Natural killer cell treated with Interleukin-12 subunit alpha and Interleukin-12 subunit beta and Interleukin-15 and Interleukin-18, amount 100 ng/mL, for 72 hours (primary cell): Measurements from ENCODE around the gene IQCM. TPM values are rescaled to one million over a fixed set of nuclear protein-coding genes. Genes with fewer than 3 reads are reported as not detected.
"Not testable (repeated sequence)": the region's sequence is repeated elsewhere in the genome, so short reads cannot be mapped to it uniquely, and the experiment has no call there.

Experiments
- ATAC-seq, 2 donors: fragments of 150-1000 bp; cut with Tn5 transposase in 1 of 2; sonication (Bioruptor Pico), chemical (Tn5 transposase) in 1 of 2; 2 replicates each; pipeline ENCODE4 v1.10.0; 2021
- DNase-seq: peaks from one replicate; pipeline ENCODE4 v3.0.0; 2022; ENCODE audit warnings: low spot score
- H3K27ac Mint-ChIP-seq, 2 donors: 1 replicate in 1 of 2; 2 replicates in 1 of 2; pipeline ENCODE4 v1.8.0; 2022; ENCODE audit warnings: mixed read lengths in 2 of 2, mild to moderate bottlenecking in 1 of 2, moderate library complexity in 1 of 2
- H3K27me3 Mint-ChIP-seq, 2 donors: 1 replicate in 1 of 2; 2 replicates in 1 of 2; pipeline ENCODE4 v1.8.0; 2022; ENCODE audit warnings: mixed read lengths in 2 of 2
- H3K36me3 Mint-ChIP-seq: one replicate; pipeline ENCODE4 v1.8.0; 2022; ENCODE audit warnings: mixed read lengths
- H3K4me1 Mint-ChIP-seq, 2 donors: 1 replicate in 1 of 2; 2 replicates in 1 of 2; pipeline ENCODE4 v1.8.0; 2022; ENCODE audit warnings: low read depth in 2 of 2, mixed read lengths in 2 of 2, mild to moderate bottlenecking in 1 of 2
- H3K4me3 Mint-ChIP-seq: one replicate; pipeline ENCODE4 v1.8.0; 2022; ENCODE audit warnings: mixed read lengths
- H3K9me3 Mint-ChIP-seq: 2 replicates; pipeline ENCODE4 v1.8.0; 2022; ENCODE audit warnings: mixed read lengths
- total RNA-seq, 2 donors: library from RNA; stranded (reverse); gene quantifications; one replicate each; pipeline ENCODE4 v1.2.3, GENCODE V29; 2022

The IQCM gene
- total RNA-seq, 2 donors from 2014 or later = not detected

DNA sequence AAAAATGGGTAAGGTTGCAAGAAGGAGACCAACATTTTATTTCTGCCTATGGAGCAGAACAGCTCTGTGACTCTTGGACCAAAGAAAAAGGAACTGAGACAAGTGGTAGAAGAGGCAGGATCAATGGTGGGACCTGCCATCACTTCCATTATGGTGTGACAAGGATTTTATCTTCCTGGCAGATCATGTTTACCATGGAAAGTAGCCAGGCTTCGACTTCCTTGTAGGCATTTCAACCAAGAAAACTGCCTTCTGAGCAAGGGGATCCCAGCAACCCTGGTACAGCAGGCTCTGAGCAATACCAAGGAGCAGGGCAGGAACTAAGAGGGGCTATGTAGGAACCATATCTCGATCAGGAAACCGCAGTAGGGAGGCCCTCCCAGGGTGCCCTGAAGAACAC lies 317.4 kb downstream of the IQCM start:
- Mint-ChIP-seq H3K4me3 (no peak overlapping the region), H3K27ac (no peak overlapping the region), H3K9me3 (peaks cover 18% of the 10 kb centered on the region), H3K4me1 (no peaks in the 10 kb centered on the region), H3K36me3 (no peaks in the 10 kb centered on the region), H3K27me3 (no peaks in the 10 kb centered on the region)
- DNase-seq (no peak), ATAC-seq (no peak)

DNA sequence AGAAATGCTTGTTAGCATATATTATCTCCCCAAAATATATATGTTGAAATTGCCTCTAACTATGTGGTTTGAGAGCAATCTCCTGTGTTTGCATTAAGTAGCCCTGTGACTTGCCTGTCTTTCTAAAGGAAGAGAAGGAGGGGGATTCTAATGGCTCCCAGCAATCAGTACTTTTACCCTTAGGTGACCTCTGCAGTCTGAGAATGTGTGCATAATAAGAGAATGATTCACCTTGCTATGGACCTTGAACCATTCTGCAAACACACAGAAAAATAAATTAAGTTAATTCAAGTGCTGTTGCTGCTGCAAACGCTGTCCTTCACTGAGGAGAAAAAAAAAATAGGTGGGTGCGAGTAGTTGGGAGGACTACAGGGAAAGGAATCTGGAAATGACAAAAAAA lies 322.2 kb downstream of the IQCM start:
- no peak for ATAC-seq
- no peak overlapping the region for H3K27ac Mint-ChIP-seq
- no peaks in the 10 kb centered on the region for H3K27me3 Mint-ChIP-seq
- peaks cover 16% of the 10 kb centered on the region for H3K9me3 Mint-ChIP-seq
- H3K4me3 Mint-ChIP-seq = no peak overlapping the region
- no peaks in the 10 kb centered on the region for H3K4me1 Mint-ChIP-seq
- DNase-seq = no peak
- no peaks in the 10 kb centered on the region for H3K36me3 Mint-ChIP-seq

DNA sequence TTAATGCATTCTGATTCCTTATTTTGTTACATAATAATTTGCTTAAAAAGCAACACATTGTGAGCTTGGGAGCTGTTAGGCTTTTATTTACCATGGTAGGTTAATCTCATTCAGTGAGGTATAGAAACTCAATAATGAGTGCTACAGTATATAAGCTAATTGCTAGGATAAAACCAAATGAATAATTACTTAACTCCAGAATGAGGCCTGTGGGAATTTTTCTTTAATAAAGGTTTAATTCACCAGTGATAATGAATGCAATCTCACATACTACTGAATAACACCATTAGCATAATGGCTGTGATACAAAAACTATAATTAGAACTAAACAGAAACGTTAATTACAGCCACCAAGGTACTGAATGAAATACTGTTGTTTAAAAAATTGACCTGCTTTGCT lies 326.3 kb downstream of the IQCM start:
- H3K27me3 Mint-ChIP-seq = no peaks in the 10 kb centered on the region
- peaks cover 11% of the 10 kb centered on the region for H3K9me3 Mint-ChIP-seq
- DNase-seq (no peak), ATAC-seq (no peak)
- no peaks in the 10 kb centered on the region for H3K4me1 Mint-ChIP-seq
- no peak overlapping the region for H3K4me3 Mint-ChIP-seq
- peaks cover 8% of the 10 kb centered on the region for H3K36me3 Mint-ChIP-seq
- no peak overlapping the region for H3K27ac Mint-ChIP-seq

DNA sequence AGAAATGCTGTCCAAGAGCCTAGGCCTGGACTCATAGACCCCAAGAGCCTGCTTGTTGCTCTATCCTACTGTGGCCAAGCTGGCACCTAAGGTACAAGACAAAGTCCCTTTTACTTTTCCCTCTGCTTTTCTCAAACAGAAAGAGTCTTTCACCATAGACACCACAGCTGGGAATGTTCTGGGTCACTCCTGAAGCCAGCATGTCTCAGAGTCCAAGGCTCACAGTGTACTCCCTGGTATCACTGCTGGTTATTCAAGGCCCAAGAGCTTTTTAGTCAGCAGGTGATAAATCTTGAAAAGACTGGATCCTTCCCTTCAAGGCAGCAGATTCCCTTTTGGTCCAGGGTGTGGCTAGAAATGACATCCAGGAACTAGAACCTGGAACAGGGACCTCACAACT lies 328.8 kb downstream of the IQCM start:
- no peak for ATAC-seq
- no peak for DNase-seq
- Mint-ChIP-seq H3K27ac (no peak overlapping the region), H3K36me3 (peaks cover 8% of the 10 kb centered on the region), H3K4me1 (no peaks in the 10 kb centered on the region), H3K27me3 (no peaks in the 10 kb centered on the region), H3K9me3 (peaks cover 17% of the 10 kb centered on the region), H3K4me3 (no peak overlapping the region)

GRCh38 chr4:149468669-149469068 lies 347.0 kb downstream of the IQCM start:
- peaks cover 19% of the 10 kb centered on the region for H3K9me3 Mint-ChIP-seq
- not testable (repeated sequence) for H3K4me3 Mint-ChIP-seq, H3K27ac Mint-ChIP-seq, H3K4me1 Mint-ChIP-seq, ATAC-seq, H3K36me3 Mint-ChIP-seq, DNase-seq, H3K27me3 Mint-ChIP-seq

GRCh38 chr4:149466446-149466845 lies 349.2 kb downstream of the IQCM start:
- Mint-ChIP-seq H3K27ac (no peak overlapping the region), H3K9me3 (peaks cover 19% of the 10 kb centered on the region), H3K27me3 (no peaks in the 10 kb centered on the region), H3K4me1 (no peaks in the 10 kb centered on the region), H3K4me3 (no peak overlapping the region), H3K36me3 (peaks cover 7% of the 10 kb centered on the region)
- DNase-seq = no peak
- ATAC-seq = no peak

- no peak for DNase-seq
- H3K36me3 Mint-ChIP-seq = peaks cover 7% of the 10 kb centered on the region
- no peak overlapping the region for H3K4me3 Mint-ChIP-seq
- no peak for ATAC-seq
- H3K27ac Mint-ChIP-seq = no peak overlapping the region
- no peaks in the 10 kb centered on the region for H3K4me1 Mint-ChIP-seq
- H3K9me3 Mint-ChIP-seq = peaks cover 19% of the 10 kb centered on the region
- H3K27me3 Mint-ChIP-seq = no peaks in the 10 kb centered on the region
Measured at GRCh38 chr4:149465955-149466354, 349.7 kb downstream of the IQCM start.

- Mint-ChIP-seq H3K4me3 (no peak overlapping the region), H3K27ac (no peak overlapping the region), H3K27me3 (no peaks in the 10 kb centered on the region), H3K36me3 (no peaks in the 10 kb centered on the region), H3K4me1 (no peaks in the 10 kb centered on the region), H3K9me3 (peaks cover 10% of the 10 kb centered on the region)
- ATAC-seq = no peak
- DNase-seq = no peak
Measured at GRCh38 chr4:149443537-149443936, 372.1 kb downstream of the IQCM start.

GRCh38 chr4:149441338-149441737 lies 374.3 kb downstream of the IQCM start:
- no peak overlapping the region for H3K4me3 Mint-ChIP-seq
- DNase-seq (no peak), ATAC-seq (no peak)
- no peaks in the 10 kb centered on the region for H3K36me3 Mint-ChIP-seq
- peaks cover 5% of the 10 kb centered on the region for H3K9me3 Mint-ChIP-seq
- no peaks in the 10 kb centered on the region for H3K27me3 Mint-ChIP-seq
- H3K27ac Mint-ChIP-seq = no peak overlapping the region
- H3K4me1 Mint-ChIP-seq = no peaks in the 10 kb centered on the region

DNA sequence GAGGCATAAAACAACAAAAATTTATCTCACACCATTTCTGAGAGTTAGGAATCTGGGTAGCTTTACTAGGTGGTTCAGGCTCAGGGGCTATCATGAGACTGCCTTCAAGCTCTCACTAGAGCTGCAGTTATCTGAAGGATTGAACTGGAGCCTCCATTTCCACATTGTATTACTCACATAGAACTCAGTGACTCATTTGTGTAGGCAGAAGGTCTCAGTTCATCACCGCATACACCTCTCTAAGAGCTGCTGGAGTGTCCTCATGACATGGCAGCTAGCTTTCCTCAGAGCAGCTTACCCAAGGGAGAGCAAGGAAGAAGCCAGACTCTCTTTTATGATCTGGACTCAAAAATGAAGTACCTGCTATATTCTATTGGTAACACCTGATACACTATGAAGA lies 389.2 kb downstream of the IQCM start:
- H3K36me3 Mint-ChIP-seq = no peaks in the 10 kb centered on the region
- H3K4me1 Mint-ChIP-seq = no peaks in the 10 kb centered on the region
- no peak for ATAC-seq
- DNase-seq = no peak
- peaks cover 4% of the 10 kb centered on the region for H3K9me3 Mint-ChIP-seq
- H3K4me3 Mint-ChIP-seq = no peak overlapping the region
- H3K27me3 Mint-ChIP-seq = no peaks in the 10 kb centered on the region
- H3K27ac Mint-ChIP-seq = no peak overlapping the region

DNA sequence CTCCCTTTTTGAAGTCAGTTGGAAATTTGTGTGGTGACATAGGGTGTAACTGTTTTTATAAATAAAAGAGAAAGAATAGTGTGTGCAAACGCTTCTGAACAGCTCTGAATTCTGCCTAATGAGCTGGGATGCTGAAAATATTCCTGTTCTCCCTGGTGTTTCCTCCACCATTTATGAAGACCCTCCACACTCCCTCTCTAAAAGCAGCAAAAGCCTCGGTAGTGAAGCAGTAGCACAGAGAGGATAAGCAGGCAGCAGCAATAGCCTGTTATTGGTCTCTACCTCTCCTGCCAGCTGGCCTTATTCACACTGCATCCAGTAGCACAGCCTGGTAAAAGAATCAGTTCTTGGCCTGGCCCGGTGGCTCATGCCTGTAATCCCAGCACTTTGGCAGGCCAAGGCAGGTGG lies 406.1 kb downstream of the IQCM start:
- Mint-ChIP-seq H3K4me1 (no peaks in the 10 kb centered on the region), H3K9me3 (peaks cover 10% of the 10 kb centered on the region), H3K27me3 (no peaks in the 10 kb centered on the region), H3K4me3 (no peak overlapping the region), H3K27ac (no peak overlapping the region), H3K36me3 (no peaks in the 10 kb centered on the region)
- no peak for DNase-seq
- ATAC-seq = no peak

- Mint-ChIP-seq H3K4me3 (no peak overlapping the region), H3K27me3 (no peaks in the 10 kb centered on the region), H3K27ac (no peak overlapping the region), H3K36me3 (no peaks in the 10 kb centered on the region), H3K4me1 (no peaks in the 10 kb centered on the region), H3K9me3 (peaks cover 10% of the 10 kb centered on the region)
- DNase-seq (no peak), ATAC-seq (no peak)
Measured at GRCh38 chr4:149409146-149409545, 406.5 kb downstream of the IQCM start.

DNA sequence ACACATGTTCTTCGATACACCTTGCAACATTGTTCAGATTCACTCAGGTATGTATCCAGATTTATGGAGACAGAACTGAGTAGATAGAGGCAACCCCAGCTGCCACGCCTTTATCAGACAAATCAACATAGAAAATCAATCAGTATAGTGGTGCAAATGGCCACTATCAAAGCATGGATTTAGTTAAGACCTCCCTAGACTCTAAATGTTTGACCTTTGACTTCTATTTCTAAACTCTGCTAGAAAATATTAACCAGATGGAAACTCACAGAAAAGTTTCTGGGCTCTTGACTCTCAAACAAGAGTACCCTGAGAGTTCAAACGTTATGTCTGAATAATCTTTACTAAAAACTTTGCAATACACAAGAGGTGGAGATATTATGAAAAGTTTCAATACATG lies 411.5 kb downstream of the IQCM start:
- Mint-ChIP-seq H3K27me3 (no peaks in the 10 kb centered on the region), H3K27ac (no peak overlapping the region), H3K36me3 (no peaks in the 10 kb centered on the region), H3K4me1 (no peaks in the 10 kb centered on the region), H3K4me3 (no peak overlapping the region), H3K9me3 (peaks cover 8% of the 10 kb centered on the region)
- no peak for DNase-seq
- ATAC-seq = no peak

DNA sequence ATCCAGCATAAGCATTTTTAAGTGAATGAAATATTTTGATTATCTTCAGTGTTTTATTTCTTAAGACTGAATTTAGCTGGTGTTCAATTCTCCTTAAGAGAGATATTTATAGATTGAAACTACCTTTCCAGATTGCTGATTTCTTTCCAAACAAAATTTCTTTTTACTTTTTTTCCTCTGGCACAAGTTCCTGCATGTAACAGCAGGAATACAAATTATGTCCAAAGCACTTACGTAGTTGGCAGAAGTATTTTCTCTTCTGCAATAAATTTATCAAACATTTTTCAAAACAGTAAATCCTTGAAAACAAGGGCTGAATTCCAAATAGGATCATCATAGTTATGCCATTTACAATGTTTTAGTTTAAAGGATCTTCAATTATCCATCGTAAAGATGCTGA lies 412.6 kb downstream of the IQCM start:
- Mint-ChIP-seq H3K27me3 (no peaks in the 10 kb centered on the region), H3K4me1 (no peaks in the 10 kb centered on the region), H3K27ac (no peak overlapping the region), H3K4me3 (no peak overlapping the region), H3K9me3 (peaks cover 11% of the 10 kb centered on the region), H3K36me3 (no peaks in the 10 kb centered on the region)
- DNase-seq (no peak), ATAC-seq (no peak)

- no peak for DNase-seq
- H3K27ac Mint-ChIP-seq = no peak overlapping the region
- no peaks in the 10 kb centered on the region for H3K27me3 Mint-ChIP-seq
- H3K36me3 Mint-ChIP-seq = no peaks in the 10 kb centered on the region
- no peak overlapping the region for H3K4me3 Mint-ChIP-seq
- H3K9me3 Mint-ChIP-seq = peaks cover 11% of the 10 kb centered on the region
- no peaks in the 10 kb centered on the region for H3K4me1 Mint-ChIP-seq
- ATAC-seq = no peak
Measured at GRCh38 chr4:149398993-149399392, 416.6 kb downstream of the IQCM start.
